ENCODE measurements around the gene IMMP2L. TPM values are rescaled to one million over a fixed set of nuclear protein-coding genes. Genes with fewer than 3 reads are reported as not detected.

The IMMP2L gene
- polyA plus RNA-seq, 1 of the 3 experiments (the other 2 are of a cell fraction) = 10.7 TPM

GRCh38 chr7:111264111-111264868, 298.0 kb downstream of the IMMP2L start:
- no peak for TF ChIP-seq IRF3 (IDR thresholded peaks at IDR 0.05; ENCODE audit: low read depth, low read length)
- TF ChIP-seq GATA2 (CRISPR knock-in tag; IDR thresholded peaks at IDR 0.05) = peak; percentile 49; the same call in 1 of the 2 replicates
- no peak overlapping the region for H3K27ac ChIP-seq (ENCODE audit: low read depth in 2 of 2, low read length in 1 of 2)
- H3F3A ChIP-seq (replicated peaks; ENCODE audit: insufficient read depth) = peaks cover 7% of the 10 kb centered on the region
- ChIA-PET POLR2A (no interaction called here), CTCF (interaction anchor here (1.2 kb wide), 1 partner anchor 8 kb away, joined by 3 read pairs; no protein-coding TSS in a partner anchor)
- H3K36me3 ChIP-seq (replicated peaks in 1 of 2; ENCODE audit: control insufficient read depth in 1 of 2, insufficient read depth in 2 of 2, low read length in 1 of 2) = no peaks in the 10 kb centered on the region
- H3K9me2 ChIP-seq = no peaks in the 10 kb centered on the region
- H3K4me2 ChIP-seq = no peak overlapping the region
- no peaks in the 10 kb centered on the region for H3K79me2 ChIP-seq (ENCODE audit: insufficient read depth)
- H3K9me3 ChIP-seq = no peaks in the 10 kb centered on the region
- H3K9ac ChIP-seq = no peak overlapping the region
- no peak overlapping the region for H3K4me3 ChIP-seq (ENCODE audit: low read depth in 2 of 2, low read length in 1 of 2)
- 96% methylated on average over 4 of the region's 4 CpGs for WGBS (ENCODE audit: low lambda C conversion rate)
- no peaks in the 10 kb centered on the region for H3K27me3 ChIP-seq (ENCODE audit: insufficient read depth)
- no peak for DNase-seq
- no peak overlapping the region for H2AFZ ChIP-seq (ENCODE audit: low read depth)
- peaks cover 12 to 13% of the 10 kb centered on the region in 2 experiments; a peak in 3 of 4 replicates for H3K4me1 ChIP-seq (ENCODE audit: control insufficient read depth in 1 of 2, insufficient read depth in 2 of 2, low read depth in 1 of 2, low read length in 1 of 2)
- no peaks in the 10 kb centered on the region for H4K20me1 ChIP-seq (ENCODE audit: insufficient read depth)

GRCh38 chr7:111262293-111263116, 299.8 kb downstream of the IMMP2L start:
- ChIA-PET CTCF (interaction anchor here (1.2 kb wide), 1 partner anchor 10 kb away, joined by 3 read pairs; no protein-coding TSS in a partner anchor), POLR2A (no interaction called here)
- H3K79me2 ChIP-seq (ENCODE audit: insufficient read depth) = no peaks in the 10 kb centered on the region
- peaks cover 9 to 12% of the 10 kb centered on the region in 2 experiments; a peak in 3 of 4 replicates for H3K4me1 ChIP-seq (ENCODE audit: control insufficient read depth in 1 of 2, insufficient read depth in 2 of 2, low read depth in 1 of 2, low read length in 1 of 2)
- no peak overlapping the region for H2AFZ ChIP-seq (ENCODE audit: low read depth)
- no peak overlapping the region; a peak in 1 of 4 replicates for H3K27ac ChIP-seq (ENCODE audit: low read depth in 2 of 2, low read length in 1 of 2)
- WGBS (ENCODE audit: low lambda C conversion rate) = 92% methylated on average over 4 of the region's 4 CpGs
- no peaks in the 10 kb centered on the region for H4K20me1 ChIP-seq (ENCODE audit: insufficient read depth)
- no peak overlapping the region for H3K4me2 ChIP-seq
- H3K36me3 ChIP-seq (replicated peaks in 1 of 2; ENCODE audit: control insufficient read depth in 1 of 2, insufficient read depth in 2 of 2, low read length in 1 of 2) = no peaks in the 10 kb centered on the region
- H3K4me3 ChIP-seq (ENCODE audit: low read depth in 2 of 2, low read length in 1 of 2) = no peak overlapping the region
- no peaks in the 10 kb centered on the region for H3K9me2 ChIP-seq
- H3K9me3 ChIP-seq = no peaks in the 10 kb centered on the region
- no peak overlapping the region for H3K9ac ChIP-seq
- H3K27me3 ChIP-seq (ENCODE audit: insufficient read depth) = no peaks in the 10 kb centered on the region
- TF ChIP-seq CTCF (IDR thresholded peaks at IDR 0.05) = no peak
- no peak for TF ChIP-seq MXI1 (IDR thresholded peaks at IDR 0.05; ENCODE audit: low read depth, low read length)
- peak; percentile 57; the same call in 1 of the 2 replicates for TF ChIP-seq GATA2 (CRISPR knock-in tag; IDR thresholded peaks at IDR 0.05)
- TF ChIP-seq SIN3A (IDR thresholded peaks at IDR 0.05; ENCODE audit: borderline replicate concordance, low read depth, low read length) = no peak
- no peak for TF ChIP-seq TAF1 (IDR thresholded peaks at IDR 0.05; ENCODE audit: borderline replicate concordance, low read depth, low read length)
- TF ChIP-seq EP300 (IDR thresholded peaks at IDR 0.05; ENCODE audit: borderline replicate concordance in 1 of 2, low read depth in 1 of 2, low read length in 1 of 2) = no peak; a peak in 1 of 4 replicates
- no peak for TF ChIP-seq GABPA (IDR thresholded peaks at IDR 0.05; ENCODE audit: low read depth)
- no peak for DNase-seq
- H3F3A ChIP-seq (replicated peaks; ENCODE audit: insufficient read depth) = peaks cover 7% of the 10 kb centered on the region

Measured in SK-N-SH (cell line).